ENCODE data around the gene S1PR5. TPM values are rescaled to one million over a fixed set of nuclear protein-coding genes. Genes with fewer than 3 reads are reported as not detected.
"Not testable (repeated sequence)": the region's sequence is repeated elsewhere in the genome, so short reads cannot be mapped to it uniquely, and the experiment has no call there.

S1PR5 gene
- polyA plus RNA-seq (ENCODE audit: insufficient read depth in 1 of 5, insufficient read length in 5 of 5, low replicate concordance in 1 of 5), result under 1 TPM; 0.41 to 0.87 (median 0.65) TPM
- long read RNA-seq, donor 1, result 0 reads
- long read RNA-seq, donor 2, result 0 reads
- long read RNA-seq, donor 3, result 0 reads
- long read RNA-seq, donor 4, partial matches to known transcripts, result 0 of 1 reads
- long read RNA-seq, donor 4, other reads (novel, unspliced or antisense), result 0 of 1 reads
- long read RNA-seq, donor 5, partial matches to known transcripts, result 0 of 1 reads
- long read RNA-seq, donor 5, other reads (novel, unspliced or antisense), result 0 of 1 reads
- long read RNA-seq, donor 6, partial matches to known transcripts, result 0 of 1 reads
- long read RNA-seq, donor 6, other reads (novel, unspliced or antisense), result 0 of 1 reads
- long read RNA-seq, donor 7, result 0 reads
- long read RNA-seq, donor 8, result 0 reads

GRCh38 chr19:10517361-10517759, at the start of gene S1PR5:
TSS of gene S1PR5 (minus strand) at chr19:10517447. CDS start at chr19:10515011, 2,436 bp downstream.
- no peak for DNase-seq

GRCh38 chr19:10566658-10567410, 49.6 kb upstream of the S1PR5 start:
- no peak for DNase-seq

GRCh38 chr19:10566408-10566657, 49.1 kb upstream of the S1PR5 start:
- DNase-seq, result no peak

- DNase-seq, result peak; percentile 96
Observed at GRCh38 chr19:10565567-10566407, 48.5 kb upstream of the S1PR5 start, which contains the start of gene KRI1. TSS of gene KRI1 (minus strand) at chr19:10566010. CDS start at chr19:10565999, 11 bp downstream.

GRCh38 chr19:10565028-10565566, 47.9 kb upstream of the S1PR5 start:
- peak in 1 of 2 donors; percentile 31 for DNase-seq

- DNase-seq, result no peak
Observed at GRCh38 chr19:10562609-10563008, 45.4 kb upstream of the S1PR5 start.

- DNase-seq, result no peak
Observed at GRCh38 chr19:10560154-10560553, 42.9 kb upstream of the S1PR5 start.

GRCh38 chr19:10557603-10558197, 40.5 kb upstream of the S1PR5 start:
- no peak for DNase-seq

- DNase-seq, result no peak
Observed at GRCh38 chr19:10555610-10555973, 38.3 kb upstream of the S1PR5 start.

- DNase-seq, result no peak
Observed at GRCh38 chr19:10554760-10555609, 37.7 kb upstream of the S1PR5 start.

GRCh38 chr19:10553943-10554381, 36.7 kb upstream of the S1PR5 start:
- no peak for DNase-seq

GRCh38 chr19:10553087-10553667, 35.9 kb upstream of the S1PR5 start:
- no peak for DNase-seq

- DNase-seq, result no peak
Observed at GRCh38 chr19:10552510-10553053, 35.3 kb upstream of the S1PR5 start.

- no peak for DNase-seq
Observed at GRCh38 chr19:10551698-10552301, 34.6 kb upstream of the S1PR5 start.

GRCh38 chr19:10551006-10551405, 33.8 kb upstream of the S1PR5 start:
- DNase-seq, result not testable (repeated sequence)

- DNase-seq, result no peak
Observed at GRCh38 chr19:10550336-10550735, 33.1 kb upstream of the S1PR5 start.

GRCh38 chr19:10549733-10550132, 32.5 kb upstream of the S1PR5 start:
- DNase-seq, result no peak

- DNase-seq, result no peak
Observed at GRCh38 chr19:10548746-10549276, 31.6 kb upstream of the S1PR5 start.

GRCh38 chr19:10546817-10547216, 29.6 kb upstream of the S1PR5 start:
- no peak for DNase-seq
